Sigmoid colon (tissue), 4 donors: Measurements from ENCODE around the gene PBX3.

Experiments used
- EP300 ChIP-seq, 4 donors: sonication (generic); formaldehyde crosslinking; IDR thresholded peaks; one replicate each; pipeline ENCODE4 v1.6.1; 2017; ENCODE audit warnings: antibody characterized with exemption in 4 of 4
- POLR2A ChIP-seq, 2 donors: fragments of 450-650 bp; IDR thresholded peaks; one replicate each; pipeline ENCODE4 v1.6.1; 2016; ENCODE audit warnings: antibody characterized with exemption in 2 of 2, mild to moderate bottlenecking in 2 of 2, moderate library complexity in 2 of 2
- POLR2AphosphoS5 ChIP-seq, 4 donors: sonication (generic); formaldehyde crosslinking; IDR thresholded peaks; one replicate each; pipeline ENCODE4 v1.6.1; 2017; ENCODE audit warnings: antibody characterized with exemption in 4 of 4
- TF ChIP-seq, protein P1 (sequence below), 4 experiments: fragments of 450-650 bp in 3 of 4; fragments of 200-600 bp in 1 of 4; IDR thresholded peaks; one replicate each; pipeline ENCODE4 v1.5.1; 2016 to 2019; ENCODE audit warnings: antibody characterized with exemption in 4 of 4, mild to moderate bottlenecking in 3 of 4, moderate library complexity in 2 of 4

DNA sequence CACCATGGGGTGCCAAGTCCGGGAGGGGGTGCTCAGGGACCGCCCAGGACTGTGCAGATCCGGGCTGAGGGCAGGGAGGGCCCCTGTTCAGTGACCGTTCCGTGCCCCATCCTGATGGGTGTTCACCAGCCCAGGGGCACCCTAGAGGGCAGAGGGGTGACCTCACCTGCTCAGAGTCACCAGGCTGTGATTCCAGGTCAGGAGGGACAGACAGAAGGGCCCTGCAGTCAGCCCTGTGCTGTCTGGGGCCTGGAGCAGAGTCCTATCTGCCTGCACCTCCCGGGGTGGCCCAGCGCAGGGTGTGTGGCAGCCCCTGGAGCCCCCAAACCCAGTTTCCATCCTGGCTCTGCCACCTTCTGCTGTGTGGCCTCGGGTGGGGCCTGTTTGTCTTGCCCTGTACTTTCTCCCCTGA is 241.9 kb downstream of the PBX3 start:
- no peak for TF ChIP-seq POLR2AphosphoS5 (IDR thresholded peaks at IDR 0.05)
- TF ChIP-seq, protein P1, sequence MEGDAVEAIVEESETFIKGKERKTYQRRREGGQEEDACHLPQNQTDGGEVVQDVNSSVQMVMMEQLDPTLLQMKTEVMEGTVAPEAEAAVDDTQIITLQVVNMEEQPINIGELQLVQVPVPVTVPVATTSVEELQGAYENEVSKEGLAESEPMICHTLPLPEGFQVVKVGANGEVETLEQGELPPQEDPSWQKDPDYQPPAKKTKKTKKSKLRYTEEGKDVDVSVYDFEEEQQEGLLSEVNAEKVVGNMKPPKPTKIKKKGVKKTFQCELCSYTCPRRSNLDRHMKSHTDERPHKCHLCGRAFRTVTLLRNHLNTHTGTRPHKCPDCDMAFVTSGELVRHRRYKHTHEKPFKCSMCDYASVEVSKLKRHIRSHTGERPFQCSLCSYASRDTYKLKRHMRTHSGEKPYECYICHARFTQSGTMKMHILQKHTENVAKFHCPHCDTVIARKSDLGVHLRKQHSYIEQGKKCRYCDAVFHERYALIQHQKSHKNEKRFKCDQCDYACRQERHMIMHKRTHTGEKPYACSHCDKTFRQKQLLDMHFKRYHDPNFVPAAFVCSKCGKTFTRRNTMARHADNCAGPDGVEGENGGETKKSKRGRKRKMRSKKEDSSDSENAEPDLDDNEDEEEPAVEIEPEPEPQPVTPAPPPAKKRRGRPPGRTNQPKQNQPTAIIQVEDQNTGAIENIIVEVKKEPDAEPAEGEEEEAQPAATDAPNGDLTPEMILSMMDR (IDR thresholded peaks at IDR 0.05) = no peak
- TF ChIP-seq POLR2A (IDR thresholded peaks at IDR 0.05) = no peak
- no peak for TF ChIP-seq EP300 (IDR thresholded peaks at IDR 0.05)
